Islet precursor cell (in vitro differentiated cells): Measurements from ENCODE around the gene NEU2.
A peak's percentile ranks its signal among the peaks of the same experiment; 100 is the strongest.

Experiments
- DNase-seq: peaks from one replicate; pipeline ENCODE4 v3.0.0-alpha.2; 2018

The NEU2 gene

GRCh38 chr2:233081232-233081730 lies 48.8 kb downstream of the NEU2 start:
- DNase-seq, result peak; percentile 32

- DNase-seq, result peak; percentile 38
Observed at GRCh38 chr2:233081731-233082221, 49.3 kb downstream of the NEU2 start.

- DNase-seq, result peak; percentile 7
Observed at GRCh38 chr2:233082222-233082930, 49.9 kb downstream of the NEU2 start.

- DNase-seq, result peak; percentile 49
Observed at GRCh38 chr2:233082931-233083755, 50.7 kb downstream of the NEU2 start.

GRCh38 chr2:233083782-233084181 lies 51.3 kb downstream of the NEU2 start:
- no peak for DNase-seq

GRCh38 chr2:233084488-233084887 lies 52.0 kb downstream of the NEU2 start:
- peak; percentile 35 for DNase-seq
